Measurements from ENCODE around the gene RNF214. TPM values are rescaled to one million over a fixed set of nuclear protein-coding genes. Genes with fewer than 3 reads are reported as not detected.

Gene RNF214
- total RNA-seq, 4 donors from 2014 or later = 7.4 to 11.3 (median 9.5) TPM

DNA sequence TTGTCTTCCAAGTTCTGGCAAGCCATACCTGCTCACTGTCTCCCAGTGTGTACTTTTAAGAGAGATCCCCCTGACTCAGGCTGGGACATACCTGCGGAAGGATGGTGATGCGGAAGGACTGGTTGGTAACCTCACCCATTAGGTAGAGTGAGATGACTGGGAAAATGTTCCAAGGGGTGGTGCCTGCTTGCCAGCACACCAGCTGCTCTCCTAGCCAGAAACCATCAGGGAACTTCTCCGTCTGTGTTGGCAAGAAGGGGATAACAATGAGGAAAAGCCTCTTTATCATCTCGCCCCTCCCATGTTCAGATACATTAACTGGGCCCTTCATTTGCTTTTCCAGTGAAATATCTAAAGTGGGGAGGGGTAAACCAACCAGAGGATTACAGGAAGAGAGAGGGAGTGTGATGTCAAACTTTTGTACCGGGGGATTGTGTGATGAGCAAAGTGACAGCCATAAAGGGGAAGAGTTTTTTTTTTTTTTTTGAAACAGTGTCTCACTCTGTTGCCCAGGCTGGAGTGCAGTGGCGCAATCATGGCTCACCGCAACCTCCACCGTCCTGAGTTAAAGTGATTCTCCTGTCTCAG, 58.4 kb downstream of the RNF214 start, which contains the start of gene BACE1-AS:
TSS of gene BACE1-AS (plus strand) at position 538 of the 588 bp plus-strand sequence.
- peak in 1 of 2 donors; percentile 23 for DNase-seq (ENCODE audit: low spot score in 2 of 2)
- TF ChIP-seq, protein P1, sequence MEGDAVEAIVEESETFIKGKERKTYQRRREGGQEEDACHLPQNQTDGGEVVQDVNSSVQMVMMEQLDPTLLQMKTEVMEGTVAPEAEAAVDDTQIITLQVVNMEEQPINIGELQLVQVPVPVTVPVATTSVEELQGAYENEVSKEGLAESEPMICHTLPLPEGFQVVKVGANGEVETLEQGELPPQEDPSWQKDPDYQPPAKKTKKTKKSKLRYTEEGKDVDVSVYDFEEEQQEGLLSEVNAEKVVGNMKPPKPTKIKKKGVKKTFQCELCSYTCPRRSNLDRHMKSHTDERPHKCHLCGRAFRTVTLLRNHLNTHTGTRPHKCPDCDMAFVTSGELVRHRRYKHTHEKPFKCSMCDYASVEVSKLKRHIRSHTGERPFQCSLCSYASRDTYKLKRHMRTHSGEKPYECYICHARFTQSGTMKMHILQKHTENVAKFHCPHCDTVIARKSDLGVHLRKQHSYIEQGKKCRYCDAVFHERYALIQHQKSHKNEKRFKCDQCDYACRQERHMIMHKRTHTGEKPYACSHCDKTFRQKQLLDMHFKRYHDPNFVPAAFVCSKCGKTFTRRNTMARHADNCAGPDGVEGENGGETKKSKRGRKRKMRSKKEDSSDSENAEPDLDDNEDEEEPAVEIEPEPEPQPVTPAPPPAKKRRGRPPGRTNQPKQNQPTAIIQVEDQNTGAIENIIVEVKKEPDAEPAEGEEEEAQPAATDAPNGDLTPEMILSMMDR (IDR thresholded peaks at IDR 0.05) = no peak
- TF ChIP-seq POLR2A (IDR thresholded peaks at IDR 0.05) = no peak
- intact Hi-C loops (cut with DNase I; ENCODE audit: low total_unique reads) = no loop called here
- WGBS, 2 donors = 89 to 92% methylated on average over 8 of the region's 8 CpGs
- no peak within 1 kb of the TSS for H3K4me3 ChIP-seq (ENCODE audit: low read depth, poor library complexity, severe bottlenecking)

GRCh38 chr11:117292616-117293015, 60.1 kb downstream of the RNF214 start:
- no peak overlapping the region for H3K4me3 ChIP-seq (ENCODE audit: low read depth, poor library complexity, severe bottlenecking)
- intact Hi-C loops (cut with DNase I; ENCODE audit: low total_unique reads) = no loop called here
- WGBS, 2 donors = 100% methylated on average over 2 of the region's 2 CpGs
- peak in 1 of 2 donors; percentile 4 for DNase-seq (ENCODE audit: low spot score in 2 of 2)
- no peak for TF ChIP-seq POLR2A (IDR thresholded peaks at IDR 0.05)
- TF ChIP-seq, protein P1 (IDR thresholded peaks at IDR 0.05) = no peak

GRCh38 chr11:117295438-117296137, 63.1 kb downstream of the RNF214 start:
- no peak for TF ChIP-seq POLR2A (IDR thresholded peaks at IDR 0.05)

DNA sequence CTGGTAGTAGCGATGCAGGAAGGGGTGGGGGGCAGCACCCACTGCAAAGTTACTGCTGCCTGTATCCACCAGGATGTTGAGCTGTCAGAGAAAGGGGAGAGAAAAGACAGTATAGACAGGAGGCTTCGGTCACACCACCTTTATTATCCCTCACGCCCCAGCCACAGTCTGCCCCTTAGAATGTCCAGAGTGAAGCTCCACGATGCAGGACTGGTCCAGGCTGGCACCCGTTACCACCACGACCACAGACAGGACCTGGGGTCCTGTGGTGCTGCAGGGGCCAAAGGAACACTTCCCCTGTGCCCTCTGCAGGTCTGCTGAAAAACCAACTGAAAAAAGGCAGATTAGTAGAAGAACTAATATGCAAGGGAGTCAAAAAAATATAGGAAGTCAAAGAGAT, 64.4 kb downstream of the RNF214 start:
- DNase-seq (ENCODE audit: low spot score in 2 of 2) = peak in 1 of 2 donors; percentile 62
- 89 to 93% methylated on average over 6 of the region's 6 CpGs for WGBS, 2 donors
- H3K4me3 ChIP-seq (ENCODE audit: low read depth, poor library complexity, severe bottlenecking) = no peak overlapping the region
- TF ChIP-seq POLR2A (IDR thresholded peaks at IDR 0.05) = no peak
- TF ChIP-seq, protein P1 (IDR thresholded peaks at IDR 0.05) = no peak
- intact Hi-C loops (cut with DNase I; ENCODE audit: low total_unique reads) = no loop called here

More at GRCh38 chr11:117295438-117296137, 63.1 kb downstream of the RNF214 start:
- no peak for DNase-seq (ENCODE audit: low spot score in 2 of 2)
- intact Hi-C loops (cut with DNase I; ENCODE audit: low total_unique reads) = no loop called here
- no peak overlapping the region for H3K4me3 ChIP-seq (ENCODE audit: low read depth, poor library complexity, severe bottlenecking)
- 76 to 80% methylated on average over 9 of the region's 9 CpGs for whole genome bisulfite sequencing, 2 donors

- H3K4me3 ChIP-seq (ENCODE audit: low read depth, poor library complexity, severe bottlenecking) = no peak overlapping the region
- TF ChIP-seq, protein P1 (IDR thresholded peaks at IDR 0.05) = no peak
- TF ChIP-seq POLR2A (IDR thresholded peaks at IDR 0.05) = no peak
- whole genome bisulfite sequencing, 2 donors = 93 to 94% methylated on average over 8 of the region's 8 CpGs
- DNase-seq (ENCODE audit: low spot score in 2 of 2) = no peak
- intact Hi-C loops (cut with DNase I; ENCODE audit: low total_unique reads) = no loop called here
Observed at GRCh38 chr11:117298195-117298594, 65.7 kb downstream of the RNF214 start.
